Subcutaneous adipose tissue (tissue), 4 donors: ENCODE results near the gene C1QTNF8. TPM values are rescaled to one million over a fixed set of nuclear protein-coding genes. Genes with fewer than 3 reads are reported as not detected.

ENCODE experiments used
- CTCF ChIP-seq: fragments of 450-650 bp; IDR thresholded peaks from one replicate; pipeline ENCODE4 v1.5.1; 2016; ENCODE audit warnings: low read depth, mild to moderate bottlenecking, control low read depth, antibody characterized with exemption, moderate library complexity
- total RNA-seq, 4 donors: library from RNA; depleted of rRNA; stranded (reverse); fragments of >200 nt; gene quantifications; one replicate each; pipeline ENCODE4 v1.1.0, GENCODE V29; 2016

C1QTNF8 gene
- not detected for total RNA-seq

- no peak for TF ChIP-seq CTCF
Measured at GRCh38 chr16:1096169-1097082, at the start of gene C1QTNF8. C1QTNF8 (minus strand) TSS chr16:1096244; CDS start chr16:1094922, 1,322 bp downstream.

- TF ChIP-seq CTCF = no peak
Measured at GRCh38 chr16:1145383-1146100, 49.5 kb upstream of the C1QTNF8 start.

GRCh38 chr16:1144476-1145382, 48.7 kb upstream of the C1QTNF8 start:
- TF ChIP-seq CTCF = no peak

GRCh38 chr16:1143761-1144450, 47.9 kb upstream of the C1QTNF8 start:
- TF ChIP-seq CTCF = no peak

GRCh38 chr16:1142911-1143310, 46.9 kb upstream of the C1QTNF8 start:
- no peak for TF ChIP-seq CTCF

- no peak for TF ChIP-seq CTCF
Measured at GRCh38 chr16:1141716-1142115, 45.7 kb upstream of the C1QTNF8 start.
